T-cell (primary cell): ENCODE measurements around the gene RSL1D1. TPM values are rescaled to one million over a fixed set of nuclear protein-coding genes. Genes with fewer than 3 reads are reported as not detected.

Experiments
- ATAC-seq, 4 experiments: fragments of 200-7000 bp in 3 of 4; fragments of 150-1000 bp in 1 of 4; cut with Tn5 transposase; replicated peaks in 1 of 4; 1 replicate in 3 of 4; 2 replicates in 1 of 4; pipeline ENCODE4 v1.10.0; 2021; ENCODE audit warnings: moderate library complexity in 3 of 4, mild to moderate bottlenecking in 2 of 4, moderate number of reproducible peaks in 1 of 4
- CTCF ChIA-PET, 2 donors: fragments of 300-600 bp; sonication (Branson Sonifier 250); formaldehyde crosslinking; loops; one replicate each; lab custom pipeline; 2022; ENCODE audit warnings: antibody characterized with exemption in 2 of 2; lab: Charles Lee
- POLR2A ChIA-PET, 2 donors: fragments of 300-600 bp; sonication (Branson Sonifier 250); formaldehyde crosslinking; loops; one replicate each; lab custom pipeline; 2022; ENCODE audit warnings: antibody characterized with exemption in 2 of 2; lab: Charles Lee
- DNase-seq, 35 experiments: peaks; one replicate each; pipeline versions ENCODE4 v3.0.0 to v3.0.0-alpha.2; 2013 to 2023
- H3K27ac ChIP-seq: one replicate; pipeline ENCODE4 v1.5.1; 2013; ENCODE audit warnings: low read length
- H3K27me3 ChIP-seq, 2 experiments: replicated peaks in 1 of 2; 1 replicate in 1 of 2; 2 replicates in 1 of 2; pipeline versions ENCODE4 v1.6.1 to v1.7.0; 2013; ENCODE audit warnings: low read length in 1 of 2, mixed read lengths in 1 of 2; ENCODE audit not compliant: control insufficient read depth in 2 of 2, insufficient read depth in 2 of 2; ENCODE audit errors: extremely low read depth in 1 of 2
- H3K36me3 ChIP-seq, 2 donors: 1 replicate in 1 of 2; 2 replicates in 1 of 2; pipeline versions ENCODE4 v1.6.1 to v1.7.0; 2013; ENCODE audit warnings: low read length in 1 of 2; ENCODE audit not compliant: control insufficient read depth in 2 of 2, insufficient read depth in 1 of 2; ENCODE audit errors: extremely low read depth in 1 of 2
- H3K4me1 ChIP-seq, 2 experiments: 1 replicate in 1 of 2; 2 replicates in 1 of 2; pipeline versions ENCODE4 v1.6.1 to v1.7.0; 2013; ENCODE audit warnings: low read length in 2 of 2, mixed read lengths in 1 of 2; ENCODE audit not compliant: insufficient read depth in 2 of 2, control insufficient read depth in 1 of 2; ENCODE audit errors: extremely low read depth in 1 of 2
- H3K4me3 ChIP-seq, 2 donors: 1 replicate in 1 of 2; 2 replicates in 1 of 2; pipeline versions ENCODE4 v1.5.1 to v1.7.0; 2013; ENCODE audit warnings: mild to moderate bottlenecking in 2 of 2, low read length in 1 of 2, moderate library complexity in 1 of 2; ENCODE audit not compliant: control insufficient read depth in 1 of 2; ENCODE audit errors: extremely low read depth in 1 of 2
- H3K9me3 ChIP-seq: 2 replicates; pipeline ENCODE4 v1.7.0; 2013
- H3K27ac Mint-ChIP-seq, 2 donors: one replicate each; pipeline ENCODE4 v1.8.0; 2020 to 2021; ENCODE audit warnings: mild to moderate bottlenecking in 2 of 2, mixed read lengths in 2 of 2
- H3K27me3 Mint-ChIP-seq, 2 donors: one replicate each; pipeline ENCODE4 v1.8.0; 2021 to 2022; ENCODE audit warnings: mixed read lengths in 2 of 2
- H3K36me3 Mint-ChIP-seq: one replicate; pipeline ENCODE4 v1.8.0; 2021; ENCODE audit warnings: mixed read lengths
- H3K4me1 Mint-ChIP-seq, 3 donors: one replicate each; pipeline ENCODE4 v1.8.0; 2020 to 2022; ENCODE audit warnings: mixed read lengths in 3 of 3, mild to moderate bottlenecking in 1 of 3
- H3K4me3 Mint-ChIP-seq, 3 donors: one replicate each; pipeline ENCODE4 v1.8.0; 2020 to 2022; ENCODE audit warnings: mild to moderate bottlenecking in 3 of 3, mixed read lengths in 3 of 3, moderate library complexity in 3 of 3
- H3K9me3 Mint-ChIP-seq, 3 donors: one replicate each; pipeline ENCODE4 v1.8.0; 2020 to 2022; ENCODE audit warnings: mixed read lengths in 3 of 3
- WGBS: methylation state at CpG from one replicate; pipeline ENCODE4 v1.1.5; 2013; ENCODE audit warnings: missing lambda C conversion rate; ENCODE audit not compliant: insufficient coverage; 5-methylcytosine and 5-hydroxymethylcytosine counted together
- total RNA-seq, 35 experiments: library from RNA in 6 of 35; stranded (reverse) in 6 of 35; fragments of 120-200 nt in 1 of 35; gene quantifications; one replicate each; pipeline versions ENCODE4 v1.2.1 to v1.2.4 and lab custom pipeline; 2013 to 2026

Gene RSL1D1
- total RNA-seq (100 to 1,000 TPM; 165 to 205 (median 180) TPM), total RNA-seq (lab: John Stamatoyannopoulos, UW) (179 to 524 (median 240) reads per million in 29 experiments)
- 227 TPM for total RNA-seq (2013)

GRCh38 chr16:11851294-11852091 is at the start of gene RSL1D1:
RSL1D1 (minus strand) TSS chr16:11851542; CDS start chr16:11851512, 30 bp downstream.
- ChIA-PET POLR2A (interaction anchor here (0.5 to 0.9 kb wide), 5 partner anchors 13 to 67 kb away, joined by 3 to 11 read pairs (median 4); no protein-coding TSS in a partner anchor), CTCF (interaction anchor here (0.6 to 1.1 kb wide), 3 partner anchors 64 to 898 kb away, joined by 3 read pairs; partner anchors contain the start of gene GSPT1 (in 1 of the 2))
- H3K4me1 ChIP-seq: peaks cover 20 to 51% of the 10 kb centered on the region in 2 experiments
- ATAC-seq (peak; percentile 86 to 93 (median 88)), DNase-seq (peak; percentile 79 to 98 (median 90))
- H3K27me3 ChIP-seq: no peaks in the 10 kb centered on the region
- H3K27ac ChIP-seq: peak within 1 kb of the TSS; percentile 75
- no peaks in the 10 kb centered on the region for H3K9me3 ChIP-seq
- Mint-ChIP-seq H3K4me3 (peak within 1 kb of the TSS; percentile 97 to 100 (median 99)), H3K36me3 (peaks cover 6% of the 10 kb centered on the region), H3K4me1 (peaks cover 56 to 72% (median 62%) of the 10 kb centered on the region in 3 donors), H3K27ac (peak within 1 kb of the TSS; percentile 92 to 93), H3K9me3 (no peaks in the 10 kb centered on the region), H3K27me3 (no peaks in the 10 kb centered on the region)
- peak within 1 kb of the TSS; percentile 90 to 98 for H3K4me3 ChIP-seq
- WGBS: 0% methylated on average over 51 of the region's 57 CpGs
- H3K36me3 ChIP-seq: peaks cover 0 to 29% of the 10 kb centered on the region in 2 donors

- no peak for DNase-seq
- H3K36me3 Mint-ChIP-seq: peaks cover 14% of the 10 kb centered on the region
- Histone ChIP-seq H3K4me3 (no peak overlapping the region), H3K36me3 (peaks cover 0 to 9% of the 10 kb centered on the region in 2 donors), H3K27ac (no peak overlapping the region), H3K4me1 (peaks cover 0 to 24% of the 10 kb centered on the region in 2 experiments), H3K27me3 (no peaks in the 10 kb centered on the region), H3K9me3 (no peaks in the 10 kb centered on the region)
- POLR2A ChIA-PET: no interaction called here
- H3K4me3 Mint-ChIP-seq: no peak overlapping the region
- H3K4me1 Mint-ChIP-seq: peaks cover 59 to 68% (median 64%) of the 10 kb centered on the region in 3 donors
- peak overlapping the region; percentile 11 to 52 for H3K27ac Mint-ChIP-seq
- ATAC-seq: no peak
- no CpG with 5 or more reads among the region's 3 CpGs for WGBS
- CTCF ChIA-PET: no interaction called here
- no peaks in the 10 kb centered on the region for H3K9me3 Mint-ChIP-seq
- H3K27me3 Mint-ChIP-seq: no peaks in the 10 kb centered on the region
Measured at GRCh38 chr16:11901091-11901490, 49.7 kb upstream of the RSL1D1 start.

- no peak overlapping the region for H3K4me3 Mint-ChIP-seq
- H3K4me3 ChIP-seq: no peak overlapping the region
- H3K27me3 ChIP-seq: no peaks in the 10 kb centered on the region
- H3K4me1 Mint-ChIP-seq: peaks cover 41 to 49% (median 43%) of the 10 kb centered on the region in 3 donors
- ChIA-PET POLR2A (interaction anchor here (0.5 to 0.9 kb wide), 4 partner anchors 14 to 66 kb away, joined by 4 to 8 read pairs (median 4); no protein-coding TSS in a partner anchor), CTCF (interaction anchor here in 1 of 2 donors (1.2 kb wide), 1 partner anchor 15 kb away, joined by 3 read pairs; no protein-coding TSS in a partner anchor)
- peaks cover 19% of the 10 kb centered on the region for H3K36me3 Mint-ChIP-seq
- H3K36me3 ChIP-seq: peaks cover 0 to 40% of the 10 kb centered on the region in 2 donors
- H3K9me3 Mint-ChIP-seq: no peaks in the 10 kb centered on the region
- no peak for DNase-seq
- WGBS: 90% methylated on average over 3 of the region's 5 CpGs
- H3K27me3 Mint-ChIP-seq: no peaks in the 10 kb centered on the region
- H3K4me1 ChIP-seq: peaks cover 0 to 17% of the 10 kb centered on the region in 2 experiments
- ATAC-seq: no peak
- no peaks in the 10 kb centered on the region for H3K9me3 ChIP-seq
- peak overlapping the region; percentile 2 to 11 for H3K27ac Mint-ChIP-seq
- H3K27ac ChIP-seq: no peak overlapping the region
Measured at GRCh38 chr16:11896486-11897176, 45.3 kb upstream of the RSL1D1 start.

- ATAC-seq: peak in 1 of 4 experiments; percentile 15
Measured at GRCh38 chr16:11893571-11893970, 42.2 kb upstream of the RSL1D1 start.

GRCh38 chr16:11892761-11893160 is 41.4 kb upstream of the RSL1D1 start:
- Mint-ChIP-seq H3K27me3 (no peaks in the 10 kb centered on the region), H3K27ac (no peak overlapping the region), H3K4me3 (no peak overlapping the region), H3K9me3 (no peaks in the 10 kb centered on the region), H3K36me3 (peaks cover 20% of the 10 kb centered on the region), H3K4me1 (peaks cover 9 to 15% (median 11%) of the 10 kb centered on the region in 3 donors)
- ChIA-PET CTCF (no interaction called here), POLR2A (interaction anchor here (0.7 to 1.1 kb wide), 2 partner anchors 21 to 32 kb away, joined by 3 to 12 read pairs; no protein-coding TSS in a partner anchor)
- ATAC-seq: no peak
- Histone ChIP-seq H3K4me1 (no peaks in the 10 kb centered on the region), H3K27ac (no peak overlapping the region), H3K36me3 (peaks cover 7 to 65% of the 10 kb centered on the region in 2 donors), H3K27me3 (no peaks in the 10 kb centered on the region), H3K9me3 (no peaks in the 10 kb centered on the region), H3K4me3 (no peak overlapping the region)
- no CpG with 5 or more reads among the region's 4 CpGs for WGBS
- DNase-seq: no peak

More at GRCh38 chr16:11893571-11893970, 42.2 kb upstream of the RSL1D1 start:
- Mint-ChIP-seq H3K27ac (no peak overlapping the region), H3K4me3 (no peak overlapping the region), H3K27me3 (no peaks in the 10 kb centered on the region), H3K36me3 (peaks cover 19% of the 10 kb centered on the region), H3K9me3 (no peaks in the 10 kb centered on the region), H3K4me1 (peaks cover 15 to 22% (median 17%) of the 10 kb centered on the region in 3 donors)
- H3K36me3 ChIP-seq: peaks cover 5 to 59% of the 10 kb centered on the region in 2 donors
- ChIA-PET POLR2A (interaction anchor here in 1 of 2 donors (1.2 kb wide), 1 partner anchor 19 kb away, joined by 3 read pairs; no protein-coding TSS in a partner anchor), CTCF (interaction anchor here in 1 of 2 donors (0.5 kb wide), 1 partner anchor 18 kb away, joined by 10 read pairs; no protein-coding TSS in a partner anchor)
- H3K4me1 ChIP-seq: no peaks in the 10 kb centered on the region
- no peak for DNase-seq
- no peak overlapping the region for H3K27ac ChIP-seq
- WGBS: no CpG with 5 or more reads among the region's 2 CpGs
- no peaks in the 10 kb centered on the region for H3K9me3 ChIP-seq
- H3K27me3 ChIP-seq: no peaks in the 10 kb centered on the region
- no peak overlapping the region for H3K4me3 ChIP-seq
